H9 (cell line): Measurements from ENCODE around the gene TUBB4B. TPM values are rescaled to one million over a fixed set of nuclear protein-coding genes. Genes with fewer than 3 reads are reported as not detected.

Source experiments
- DNase-seq: peaks from one replicate; pipeline ENCODE4 v3.0.0-alpha.2; 2017
- H2AFZ ChIP-seq: one replicate; pipeline ENCODE4 v1.6.1; 2013; ENCODE audit warnings: mild to moderate bottlenecking, low read length, control low read depth, moderate library complexity
- H2AK5ac ChIP-seq: 2 replicates; pipeline ENCODE4 v1.6.1; 2013; ENCODE audit warnings: low read length, control low read depth, mixed read lengths; ENCODE audit not compliant: insufficient read length
- H2BK120ac ChIP-seq: one replicate; pipeline ENCODE4 v1.6.1; 2013; ENCODE audit warnings: low read depth, mild to moderate bottlenecking, low read length, control low read depth, inconsistent platforms; ENCODE audit not compliant: poor library complexity, severe bottlenecking
- H2BK12ac ChIP-seq: 2 replicates; pipeline ENCODE4 v1.6.1; 2013; ENCODE audit warnings: low read length, control low read depth, mixed read lengths, low read depth; ENCODE audit not compliant: insufficient read length
- H2BK15ac ChIP-seq: 2 replicates; pipeline ENCODE4 v1.6.1; 2013; ENCODE audit warnings: low read depth, low read length, control low read depth
- H2BK20ac ChIP-seq: one replicate; pipeline ENCODE4 v1.6.1; 2013; ENCODE audit warnings: low read depth, mild to moderate bottlenecking, low read length, control low read depth, inconsistent platforms; ENCODE audit not compliant: poor library complexity, severe bottlenecking
- H2BK5ac ChIP-seq: 2 replicates; pipeline ENCODE4 v1.6.1; 2013; ENCODE audit warnings: low read length, control low read depth, mixed read lengths; ENCODE audit not compliant: insufficient read length
- H3K14ac ChIP-seq: 2 replicates; pipeline ENCODE4 v1.6.1; 2013; ENCODE audit warnings: low read length, control low read depth; ENCODE audit not compliant: insufficient read depth
- H3K18ac ChIP-seq: 2 replicates; pipeline ENCODE4 v1.6.1; 2013; ENCODE audit warnings: low read depth, mild to moderate bottlenecking, mixed read lengths, low read length, control low read depth; ENCODE audit not compliant: insufficient read length
- H3K23ac ChIP-seq: 2 replicates; pipeline ENCODE4 v1.6.1; 2013; ENCODE audit warnings: low read length, control low read depth, mixed read lengths, low read depth; ENCODE audit not compliant: insufficient read length
- H3K23me2 ChIP-seq: 2 replicates; pipeline ENCODE4 v1.6.1; 2013; ENCODE audit warnings: low read depth, mild to moderate bottlenecking, mixed read lengths, low read length, control low read depth; ENCODE audit not compliant: insufficient read length, poor library complexity, severe bottlenecking
- H3K27ac ChIP-seq: 2 replicates; pipeline ENCODE4 v1.5.1; 2013; ENCODE audit warnings: low read length, control low read depth, mixed read lengths, low read depth; ENCODE audit not compliant: insufficient read length
- H3K27me3 ChIP-seq: 2 replicates; pipeline ENCODE4 v1.6.1; 2013; ENCODE audit warnings: low read length, control low read depth, inconsistent platforms; ENCODE audit not compliant: insufficient read depth
- H3K4ac ChIP-seq: 2 replicates; pipeline ENCODE4 v1.6.1; 2013; ENCODE audit warnings: low read depth, mild to moderate bottlenecking, control low read depth, inconsistent platforms, low read length, moderate library complexity
- H3K4me1 ChIP-seq: 2 replicates; pipeline ENCODE4 v1.6.1; 2013; ENCODE audit warnings: low read length, control low read depth, inconsistent platforms; ENCODE audit not compliant: insufficient read depth
- H3K4me2 ChIP-seq: 2 replicates; pipeline ENCODE4 v1.6.1; 2013; ENCODE audit warnings: low read length, control low read depth, mixed read lengths; ENCODE audit not compliant: insufficient read length, insufficient read depth
- H3K56ac ChIP-seq: 2 replicates; pipeline ENCODE4 v1.6.1; 2013; ENCODE audit warnings: low read depth, mild to moderate bottlenecking, mixed read lengths, low read length, control low read depth; ENCODE audit not compliant: insufficient read length
- H3K79me1 ChIP-seq: 2 replicates; pipeline ENCODE4 v1.6.1; 2013; ENCODE audit warnings: low read depth, mild to moderate bottlenecking, moderate library complexity, low read length, control low read depth, inconsistent platforms; ENCODE audit not compliant: insufficient read depth, poor library complexity, severe bottlenecking
- H3K79me2 ChIP-seq: 2 replicates; pipeline ENCODE4 v1.6.1; 2013; ENCODE audit warnings: low read length, control low read depth, inconsistent platforms; ENCODE audit not compliant: insufficient read depth
- H3K9ac ChIP-seq: 2 replicates; pipeline ENCODE4 v1.6.1; 2013; ENCODE audit warnings: low read length, control low read depth, mixed read lengths; ENCODE audit not compliant: insufficient read length; ENCODE audit errors: extremely low read depth
- H3K9me3 ChIP-seq: one replicate; pipeline ENCODE4 v1.6.1; 2013; ENCODE audit warnings: low read depth, low read length, inconsistent platforms; ENCODE audit not compliant: control insufficient read depth
- H3T11ph ChIP-seq: one replicate; pipeline ENCODE4 v1.6.1; 2013; ENCODE audit warnings: mild to moderate bottlenecking, low read length, control low read depth, inconsistent platforms
- H4K20me1 ChIP-seq: one replicate; pipeline ENCODE4 v1.6.1; 2013; ENCODE audit not compliant: control insufficient read depth, insufficient read length, insufficient read depth
- H4K5ac ChIP-seq: 2 replicates; pipeline ENCODE4 v1.6.1; 2013; ENCODE audit warnings: low read depth, mild to moderate bottlenecking, mixed read lengths, low read length, control low read depth; ENCODE audit not compliant: insufficient read length
- H4K8ac ChIP-seq: replicated peaks from 2 replicates; pipeline ENCODE4 v1.6.1; 2013; ENCODE audit warnings: low read length, control low read depth, mixed read lengths, low read depth; ENCODE audit not compliant: insufficient read length
- H4K91ac ChIP-seq: 2 replicates; pipeline ENCODE4 v1.6.1; 2013; ENCODE audit warnings: low read depth, mild to moderate bottlenecking, moderate library complexity, mixed read lengths, low read length, control low read depth; ENCODE audit not compliant: insufficient read length
- H3K27ac Mint-ChIP-seq, 3 experiments: 2 replicates in 2 of 3; 3 replicates in 1 of 3; pipeline ENCODE4 v1.8.0; 2020 to 2021; ENCODE audit warnings: mixed read lengths in 3 of 3, mild to moderate bottlenecking in 1 of 3, moderate library complexity in 1 of 3
- H3K27me3 Mint-ChIP-seq: 2 replicates; pipeline ENCODE4 v1.8.0; 2021; ENCODE audit warnings: low read depth, mild to moderate bottlenecking, moderate library complexity, mixed read lengths
- H3K36me3 Mint-ChIP-seq, 3 experiments: 2 replicates in 2 of 3; 3 replicates in 1 of 3; pipeline ENCODE4 v1.8.0; 2020 to 2021; ENCODE audit warnings: low read depth in 3 of 3, mixed read lengths in 3 of 3; ENCODE audit not compliant: insufficient read depth in 1 of 3
- H3K4me1 Mint-ChIP-seq, 2 experiments: 2 replicates each; pipeline ENCODE4 v1.8.0; 2020; ENCODE audit warnings: mixed read lengths in 2 of 2
- H3K4me3 Mint-ChIP-seq, 2 experiments: 2 replicates in 1 of 2; 3 replicates in 1 of 2; pipeline ENCODE4 v1.8.0; 2020 to 2021; ENCODE audit warnings: mild to moderate bottlenecking in 2 of 2, mixed read lengths in 2 of 2, moderate library complexity in 1 of 2
- H3K9me3 Mint-ChIP-seq, 2 experiments: 2 replicates in 1 of 2; 3 replicates in 1 of 2; pipeline ENCODE4 v1.8.0; 2020; ENCODE audit warnings: mild to moderate bottlenecking in 2 of 2, mixed read lengths in 2 of 2, moderate library complexity in 1 of 2
- WGBS: extraction: QIAGEN DNeasy Blood & Tissue Kit; methylation state at CpG from one replicate; pipeline ENCODE4 v1.1.7; 2013; ENCODE audit warnings: missing lambda C conversion rate, low lambda C conversion rate, mixed read lengths; ENCODE audit not compliant: insufficient read length; ENCODE audit errors: extremely low coverage; 5-methylcytosine and 5-hydroxymethylcytosine counted together
- total RNA-seq: library from RNA; stranded (reverse); gene quantifications from 2 replicates; pipeline ENCODE4 v1.2.1, GENCODE V29; 2021
- TF ChIP-seq, protein P1 (sequence below): fragments of 200-600 bp; sonication (generic); conservative IDR thresholded peaks from 3 replicates; pipeline ENCODE4 v1.8.0; 2021; ENCODE audit warnings: antibody characterized with exemption, mild to moderate bottlenecking

Gene TUBB4B
- total RNA-seq, 1 experiment from 2014 or later, result 378 TPM

DNA sequence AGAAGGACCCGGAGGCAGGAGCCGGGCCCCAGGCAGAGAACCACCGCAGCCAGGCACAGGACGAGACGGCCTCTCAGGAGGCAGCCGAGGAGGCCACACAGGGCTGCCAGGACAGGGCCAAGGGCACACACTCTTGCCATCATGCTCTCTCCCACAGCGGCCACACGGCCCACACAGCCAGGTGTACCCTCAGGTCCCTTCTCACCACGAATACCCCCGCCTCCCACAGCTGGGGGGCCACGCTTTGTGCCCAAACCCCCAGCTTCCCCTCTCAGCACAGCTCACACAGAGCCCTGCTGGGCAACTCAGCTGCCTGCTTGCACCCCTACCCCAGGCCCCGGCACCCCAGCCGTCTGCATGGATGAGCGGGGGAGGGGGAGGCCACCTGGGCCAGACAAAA, 47.3 kb upstream of the TUBB4B start:
- H2BK12ac ChIP-seq, result no peak overlapping the region
- WGBS, result no CpG with 5 or more reads among the region's 14 CpGs
- no peaks in the 10 kb centered on the region for H4K20me1 ChIP-seq
- 0 out of 2 replicates have a peak, but pooled peaks cover 2% of the 10 kb centered on the region for H3K79me2 ChIP-seq
- no peak overlapping the region for H4K91ac ChIP-seq
- Mint-ChIP-seq H3K27me3 (no peaks in the 10 kb centered on the region), H3K4me1 (peaks cover 13 to 19% of the 10 kb centered on the region in 2 experiments), H3K36me3 (peaks cover 5 to 15% (median 12%) of the 10 kb centered on the region in 3 experiments; a peak in 5 of 7 replicates), H3K4me3 (no peak overlapping the region), H3K9me3 (no peaks in the 10 kb centered on the region), H3K27ac (no peak overlapping the region)
- no peak overlapping the region for H3K18ac ChIP-seq
- H3T11ph ChIP-seq, result no peak overlapping the region
- no peak overlapping the region for H2BK20ac ChIP-seq
- no peaks in the 10 kb centered on the region for H3K27me3 ChIP-seq
- TF ChIP-seq, protein P1, sequence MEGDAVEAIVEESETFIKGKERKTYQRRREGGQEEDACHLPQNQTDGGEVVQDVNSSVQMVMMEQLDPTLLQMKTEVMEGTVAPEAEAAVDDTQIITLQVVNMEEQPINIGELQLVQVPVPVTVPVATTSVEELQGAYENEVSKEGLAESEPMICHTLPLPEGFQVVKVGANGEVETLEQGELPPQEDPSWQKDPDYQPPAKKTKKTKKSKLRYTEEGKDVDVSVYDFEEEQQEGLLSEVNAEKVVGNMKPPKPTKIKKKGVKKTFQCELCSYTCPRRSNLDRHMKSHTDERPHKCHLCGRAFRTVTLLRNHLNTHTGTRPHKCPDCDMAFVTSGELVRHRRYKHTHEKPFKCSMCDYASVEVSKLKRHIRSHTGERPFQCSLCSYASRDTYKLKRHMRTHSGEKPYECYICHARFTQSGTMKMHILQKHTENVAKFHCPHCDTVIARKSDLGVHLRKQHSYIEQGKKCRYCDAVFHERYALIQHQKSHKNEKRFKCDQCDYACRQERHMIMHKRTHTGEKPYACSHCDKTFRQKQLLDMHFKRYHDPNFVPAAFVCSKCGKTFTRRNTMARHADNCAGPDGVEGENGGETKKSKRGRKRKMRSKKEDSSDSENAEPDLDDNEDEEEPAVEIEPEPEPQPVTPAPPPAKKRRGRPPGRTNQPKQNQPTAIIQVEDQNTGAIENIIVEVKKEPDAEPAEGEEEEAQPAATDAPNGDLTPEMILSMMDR, result no peak
- H3K4ac ChIP-seq, result no peak overlapping the region
- H3K9ac ChIP-seq, result no peak overlapping the region
- peaks cover 5% of the 10 kb centered on the region; the same call in 1 of the 2 replicates for H3K4me1 ChIP-seq
- no peak overlapping the region for H2BK15ac ChIP-seq
- no peak overlapping the region for H2BK120ac ChIP-seq
- no peak overlapping the region for H3K56ac ChIP-seq
- no peak overlapping the region for H3K27ac ChIP-seq
- no peak overlapping the region for H3K23ac ChIP-seq
- H2AFZ ChIP-seq, result no peak overlapping the region
- H4K8ac ChIP-seq, result no peak overlapping the region
- no peak overlapping the region for H2AK5ac ChIP-seq
- no peak for DNase-seq
- no peak overlapping the region for H2BK5ac ChIP-seq
- no peaks in the 10 kb centered on the region for H3K79me1 ChIP-seq
- no peak overlapping the region for H3K4me2 ChIP-seq
- H3K23me2 ChIP-seq, result peaks cover 5% of the 10 kb centered on the region
- H4K5ac ChIP-seq, result no peak overlapping the region
- H3K14ac ChIP-seq, result no peak overlapping the region
- no peaks in the 10 kb centered on the region for H3K9me3 ChIP-seq
